NCI-H2196 treated with DMSO at 0.1 percent for 48 hours (cell line): ENCODE data around the gene NOCT.
"Not testable (repeated sequence)": the region's sequence is repeated elsewhere in the genome, so short reads cannot be mapped to it uniquely, and the experiment has no call there.

ENCODE experiments used
- DNase-seq: peaks from one replicate; lab custom pipeline; 2025; ENCODE audit not compliant: unreplicated experiment; lab: John Stamatoyannopoulos, UW

The NOCT gene

GRCh38 chr4:139015269-139015947 lies at the start of gene NOCT:
Gene NOCT, plus strand, starts transcription at chr4:139015781. Its CDS starts 201 bp downstream, at chr4:139015982.
- DNase-seq = peak; percentile 33

GRCh38 chr4:138967313-138967712 lies 48.3 kb upstream of the NOCT start:
- DNase-seq = no peak

- no peak for DNase-seq
These were observed 42.4 kb upstream of the NOCT start for GRCh38 chr4:138972956-138973801.

- no peak for DNase-seq
These were observed 40.4 kb upstream of the NOCT start for GRCh38 chr4:138975225-138975624.

GRCh38 chr4:138976526-138976925 lies 39.1 kb upstream of the NOCT start:
- DNase-seq = no peak

- DNase-seq = no peak
These were observed 38.1 kb upstream of the NOCT start for GRCh38 chr4:138977524-138977923.

GRCh38 chr4:138978028-138978585 lies 37.5 kb upstream of the NOCT start:
- DNase-seq = no peak

GRCh38 chr4:138978600-138978999 lies 37.0 kb upstream of the NOCT start:
- no peak for DNase-seq

GRCh38 chr4:138979742-138980141 lies 35.8 kb upstream of the NOCT start:
- no peak for DNase-seq

GRCh38 chr4:138981930-138982390 lies 33.6 kb upstream of the NOCT start:
- no peak for DNase-seq

GRCh38 chr4:138982754-138983153 lies 32.8 kb upstream of the NOCT start:
- no peak for DNase-seq

- no peak for DNase-seq
These were observed 31.9 kb upstream of the NOCT start for GRCh38 chr4:138983690-138984089.

GRCh38 chr4:138984647-138985046 lies 30.9 kb upstream of the NOCT start:
- DNase-seq = no peak

GRCh38 chr4:138992676-138993075 lies 22.9 kb upstream of the NOCT start:
- no peak for DNase-seq

GRCh38 chr4:138996090-138996489 lies 19.5 kb upstream of the NOCT start:
- DNase-seq = no peak

- DNase-seq = no peak
These were observed 15.9 kb upstream of the NOCT start for GRCh38 chr4:138999666-139000065.

- DNase-seq = not testable (repeated sequence)
These were observed 15.4 kb upstream of the NOCT start for GRCh38 chr4:139000134-139000533.

GRCh38 chr4:139001430-139001829 lies 14.2 kb upstream of the NOCT start:
- not testable (repeated sequence) for DNase-seq

GRCh38 chr4:139003668-139004067 lies 11.9 kb upstream of the NOCT start:
- DNase-seq = not testable (repeated sequence)

GRCh38 chr4:139005774-139006173 lies 9.8 kb upstream of the NOCT start:
- DNase-seq = no peak

GRCh38 chr4:139007640-139008039 lies 7.9 kb upstream of the NOCT start:
- no peak for DNase-seq

- not testable (repeated sequence) for DNase-seq
These were observed 7.3 kb upstream of the NOCT start for GRCh38 chr4:139008278-139008677.
